ENCODE data around the gene MYH14.
"Not testable (repeated sequence)": the region's sequence is repeated elsewhere in the genome, so short reads cannot be mapped to it uniquely, and the experiment has no call there.

The MYH14 gene

GRCh38 chr19:50341091-50341564 is 137.7 kb downstream of the MYH14 start:
- in situ Hi-C loops (cut with MboI; ENCODE audit: low sequenced_read_pairs, unreplicated experiment), result no loop called here
- DNase-seq (ENCODE audit: low spot score), result peak; percentile 51
- no peak for TF ChIP-seq CTCF (IDR thresholded peaks at IDR 0.05; ENCODE audit: borderline replicate concordance, control extremely low read depth, extremely low read depth, insufficient read depth, missing control alignments)

DNA sequence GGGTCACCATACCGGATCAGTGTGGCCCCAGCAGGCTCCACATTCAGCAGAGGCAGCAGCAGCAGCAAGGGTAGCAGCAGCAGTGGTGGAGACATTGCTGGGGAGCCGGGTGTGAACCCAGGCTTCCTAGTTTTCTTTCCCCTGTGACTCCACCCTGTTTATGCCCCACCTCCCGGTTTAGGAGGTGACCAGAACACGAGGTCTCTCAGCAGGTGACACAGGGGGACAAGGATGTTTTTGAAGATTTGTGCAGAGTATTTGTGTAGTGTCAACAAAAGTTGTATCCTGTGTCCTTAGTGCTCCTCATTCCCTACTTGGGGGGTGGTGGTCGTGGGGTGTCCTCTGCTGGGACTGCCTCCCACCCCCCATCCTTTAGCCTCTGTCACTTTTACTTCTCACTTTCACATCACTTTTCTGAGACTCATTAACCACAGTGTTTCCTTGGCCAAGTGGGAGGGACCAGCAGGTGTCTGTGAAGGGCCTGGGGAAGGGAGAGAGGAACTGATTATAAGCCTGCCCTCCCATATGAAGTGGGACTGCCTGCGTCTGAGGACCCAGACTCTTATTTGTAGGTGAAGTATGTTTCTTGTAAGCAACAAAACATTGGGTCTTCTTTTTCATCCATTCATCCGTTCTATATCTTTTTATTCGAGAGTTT is 141.4 kb downstream of the MYH14 start:
- peak; percentile 67 for DNase-seq (ENCODE audit: low spot score)
- TF ChIP-seq CTCF (IDR thresholded peaks at IDR 0.05; ENCODE audit: borderline replicate concordance, control extremely low read depth, extremely low read depth, insufficient read depth, missing control alignments), result no peak
- in situ Hi-C loops (cut with MboI; ENCODE audit: low sequenced_read_pairs, unreplicated experiment), result no loop called here

DNA sequence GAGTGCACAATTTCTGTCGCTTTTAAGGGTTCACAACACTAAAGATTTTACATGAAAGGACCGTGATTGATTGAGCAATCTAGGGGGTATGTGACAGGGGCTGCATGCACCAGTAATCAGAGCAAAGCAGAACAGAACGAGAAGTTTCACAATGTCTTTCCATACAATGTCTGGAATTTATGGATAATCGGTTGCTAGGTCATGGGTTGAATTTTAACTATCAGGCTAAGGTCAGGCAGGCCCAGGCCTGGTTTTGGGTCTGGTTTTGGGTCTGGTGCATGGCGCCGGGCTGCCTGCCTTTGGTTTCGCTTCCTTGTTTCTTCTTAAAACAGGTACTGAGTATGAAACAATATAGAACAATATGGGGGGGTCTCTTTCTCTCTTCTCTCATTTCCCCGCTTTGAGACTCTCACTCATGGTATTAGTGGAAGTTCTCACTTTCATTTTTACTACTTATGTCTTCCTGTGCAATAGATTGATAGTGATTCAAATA is 143.7 kb downstream of the MYH14 start:
- in situ Hi-C loops (cut with MboI; ENCODE audit: low sequenced_read_pairs, unreplicated experiment), result not testable (repeated sequence)

GRCh38 chr19:50349277-50350057 is 146.0 kb downstream of the MYH14 start:
- DNase-seq (ENCODE audit: low spot score), result no peak
- TF ChIP-seq CTCF (IDR thresholded peaks at IDR 0.05; ENCODE audit: borderline replicate concordance, control extremely low read depth, extremely low read depth, insufficient read depth, missing control alignments), result no peak
- in situ Hi-C loops (cut with MboI; ENCODE audit: low sequenced_read_pairs, unreplicated experiment), result loop anchor here (25.0 kb wide), 1 partner anchor 438 kb away; the partner anchor contains the start of gene ACP4

More for the DNA sequence above, 143.7 kb downstream of the MYH14 start:
- DNase-seq (ENCODE audit: low spot score), result peak; percentile 32

- in situ Hi-C loops (cut with MboI; ENCODE audit: low sequenced_read_pairs, unreplicated experiment), result loop anchor here (25.0 kb wide), 1 partner anchor 435 kb away; the partner anchor contains the start of gene ACP4
- no peak for TF ChIP-seq CTCF (IDR thresholded peaks at IDR 0.05; ENCODE audit: borderline replicate concordance, control extremely low read depth, extremely low read depth, insufficient read depth, missing control alignments)
- no peak for DNase-seq (ENCODE audit: low spot score)
Measured at GRCh38 chr19:50352242-50352641, 148.8 kb downstream of the MYH14 start.

GRCh38 chr19:50353487-50353880 is 150.1 kb downstream of the MYH14 start:
- DNase-seq (ENCODE audit: low spot score), result not testable (repeated sequence)
- in situ Hi-C loops (cut with MboI; ENCODE audit: low sequenced_read_pairs, unreplicated experiment), result loop anchor here (25.0 kb wide), 1 partner anchor 434 kb away; the partner anchor contains the start of gene ACP4

DNA sequence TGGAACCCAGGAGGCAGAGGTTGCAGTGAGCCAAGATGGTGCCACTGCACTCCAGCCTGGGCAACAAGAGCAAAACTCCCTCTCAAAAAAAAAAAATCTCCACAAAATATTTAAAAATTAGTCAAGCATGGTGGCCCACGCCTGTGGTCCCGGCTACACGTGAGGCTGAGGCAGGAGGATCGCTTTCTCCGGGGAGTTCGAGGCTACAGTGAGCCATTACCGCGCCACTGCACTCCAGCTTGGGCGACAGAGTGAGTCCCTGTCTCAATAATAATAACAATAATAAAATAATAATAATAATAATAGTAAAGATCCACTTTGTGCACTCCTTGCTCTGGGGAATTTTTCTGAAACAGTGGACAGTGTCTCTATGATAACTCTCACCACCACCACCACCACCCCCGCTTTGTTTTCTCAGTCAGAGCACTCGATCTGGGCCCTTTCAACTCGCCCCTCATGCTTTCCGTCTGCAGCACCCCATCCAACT is 153.3 kb downstream of the MYH14 start:
- no peak for TF ChIP-seq CTCF (IDR thresholded peaks at IDR 0.05; ENCODE audit: borderline replicate concordance, control extremely low read depth, extremely low read depth, insufficient read depth, missing control alignments)
- DNase-seq (ENCODE audit: low spot score), result no peak
- in situ Hi-C loops (cut with MboI; ENCODE audit: low sequenced_read_pairs, unreplicated experiment), result loop anchor here (25.0 kb wide), 1 partner anchor 431 kb away; the partner anchor contains the start of gene ACP4

Data from GM13976 (cell line).